M059J (cell line): ENCODE measurements around the gene CNNM2. TPM values are rescaled to one million over a fixed set of nuclear protein-coding genes. Genes with fewer than 3 reads are reported as not detected.
A peak's percentile ranks its signal among the peaks of the same experiment; 100 is the strongest.

Experiments used
- DNase-seq: peaks from one replicate; pipeline ENCODE4 v3.0.0-alpha.2; 2012; ENCODE audit warnings: low read depth
- total RNA-seq: library from RNA; depleted of rRNA; stranded (reverse); fragments of >200 nt; shearing (Covaris generic); gene quantifications from 2 replicates; pipeline ENCODE4 v1.2.3, GENCODE V29; 2014; rRNA removed

CNNM2 gene
- total RNA-seq: 1.9 and 4.9 TPM in 2 replicates

GRCh38 chr10:102917962-102918816 lies at the start of gene CNNM2:
CNNM2 (plus strand) TSS chr10:102918294; CDS start chr10:102918481, 187 bp downstream.
- DNase-seq: peak; percentile 99

GRCh38 chr10:102868911-102869257 lies 49.2 kb upstream of the CNNM2 start:
- no peak for DNase-seq

GRCh38 chr10:102869258-102870198 lies 48.6 kb upstream of the CNNM2 start, which contains the start of gene AS3MT:
AS3MT (plus strand) TSS chr10:102869470; CDS start chr10:102869593, 123 bp downstream.
- DNase-seq: no peak

- no peak for DNase-seq
Observed at GRCh38 chr10:102870221-102870620, 47.9 kb upstream of the CNNM2 start.

- no peak for DNase-seq
Observed at GRCh38 chr10:102872163-102872562, 45.9 kb upstream of the CNNM2 start.

- DNase-seq: no peak
Observed at GRCh38 chr10:102876747-102877153, 41.3 kb upstream of the CNNM2 start.

GRCh38 chr10:102878629-102879028 lies 39.5 kb upstream of the CNNM2 start:
- DNase-seq: no peak

- no peak for DNase-seq
Observed at GRCh38 chr10:102880256-102880655, 37.8 kb upstream of the CNNM2 start.

- no peak for DNase-seq
Observed at GRCh38 chr10:102888048-102888447, 30.0 kb upstream of the CNNM2 start.

- no peak for DNase-seq
Observed at GRCh38 chr10:102894466-102895213, 23.5 kb upstream of the CNNM2 start.

- DNase-seq: no peak
Observed at GRCh38 chr10:102900006-102900405, 18.1 kb upstream of the CNNM2 start.

- peak; percentile 3 for DNase-seq
Observed at GRCh38 chr10:102904346-102904745, 13.7 kb upstream of the CNNM2 start.

- no peak for DNase-seq
Observed at GRCh38 chr10:102906507-102906906, 11.6 kb upstream of the CNNM2 start.

- DNase-seq: no peak
Observed at GRCh38 chr10:102914781-102915180, 3.3 kb upstream of the CNNM2 start.

GRCh38 chr10:102916173-102916572 lies 1.9 kb upstream of the CNNM2 start:
- DNase-seq: no peak

GRCh38 chr10:102917314-102917961 lies 656 bp upstream of the CNNM2 start:
- DNase-seq: peak; percentile 61

GRCh38 chr10:102918817-102919245 lies 737 bp downstream of the CNNM2 start:
- peak; percentile 22 for DNase-seq

- DNase-seq: no peak
Observed at GRCh38 chr10:102919246-102919959, 1.3 kb downstream of the CNNM2 start.

GRCh38 chr10:102919992-102920739 lies 2.1 kb downstream of the CNNM2 start:
- DNase-seq: peak; percentile 14

- DNase-seq: no peak
Observed at GRCh38 chr10:102923601-102924000, 5.5 kb downstream of the CNNM2 start.
